A549 (cell line): ENCODE measurements around the gene DNMT3B. TPM values are rescaled to one million over a fixed set of nuclear protein-coding genes. Genes with fewer than 3 reads are reported as not detected.

Source experiments
- ATAC-seq, 2 experiments: fragments of 200-7000 bp in 1 of 2; fragments of >200 bp in 1 of 2; cut with Nextera tagmentation in 1 of 2; cut with Tn5 transposase in 1 of 2; 3 replicates each; pipeline versions ENCODE4 v1.8.0 to v1.9.1; 2018 to 2020; ENCODE audit warnings: mild to moderate bottlenecking in 1 of 2, moderate library complexity in 1 of 2
- CTCF ChIA-PET: fragments of 300-600 bp; sonication (Branson Sonifier 250); formaldehyde crosslinking; extraction: SDS; loops from one replicate; lab custom pipeline; 2021; ENCODE audit warnings: antibody characterized with exemption, inconsistent platforms; lab: Yijun Ruan, JAX
- POLR2A ChIA-PET: fragments of 350-600 bp; formaldehyde crosslinking; extraction: SDS; loops from one replicate; lab custom pipeline; 2021; ENCODE audit warnings: antibody characterized with exemption, inconsistent platforms; lab: Yijun Ruan, JAX
- DNase-seq, 2 experiments: peaks; one replicate each; pipeline versions ENCODE4 v3.0.0 to v3.0.0-alpha.2; 2011 to 2016; ENCODE audit warnings: low read depth in 1 of 2, low spot score in 1 of 2
- FAIRE-seq: peaks from 2 replicates; lab custom pipeline; 2011; peaks lifted over from hg19 to GRCh38; lab: Jason Lieb, UNC
- H3K27ac ChIP-seq, 2 experiments: fragments of >200 bp; sonication (Bioruptor Twin); formaldehyde crosslinking; 3 replicates each; pipeline ENCODE4 v1.5.1; 2016 to 2017
- H3K4me1 ChIP-seq: fragments of >200 bp; sonication (Bioruptor Twin); formaldehyde crosslinking; 3 replicates; pipeline ENCODE4 v1.6.1; 2016
- H3K4me2 ChIP-seq: fragments of >200 bp; sonication (Bioruptor Twin); formaldehyde crosslinking; 3 replicates; pipeline ENCODE4 v1.6.1; 2016
- H3K4me3 ChIP-seq: fragments of >200 bp; sonication (Bioruptor Twin); formaldehyde crosslinking; 3 replicates; pipeline ENCODE4 v1.5.1; 2016
- H3K9me3 ChIP-seq: fragments of >200 bp; sonication (Bioruptor Twin); formaldehyde crosslinking; 3 replicates; pipeline ENCODE4 v1.6.1; 2016
- BHLHE40 ChIP-seq: IDR thresholded peaks from 2 replicates; pipeline ENCODE4 v1.6.1; 2012; ENCODE audit warnings: low read depth, low read length, inconsistent platforms
- CBX2 ChIP-seq: fragments of 200-600 bp; sonication (generic); IDR thresholded peaks from 2 replicates; pipeline ENCODE4 v1.6.1; 2016; ENCODE audit warnings: low read depth, mild to moderate bottlenecking, borderline replicate concordance
- CHD4 ChIP-seq: fragments of 200-600 bp; sonication (generic); IDR thresholded peaks from 2 replicates; pipeline ENCODE4 v1.6.1; 2016; ENCODE audit warnings: antibody characterized with exemption, mild to moderate bottlenecking, borderline replicate concordance
- EHF ChIP-seq: fragments of 250-450 bp; sonication (Bioruptor Pico); IDR thresholded peaks from 2 replicates; pipeline ENCODE4 v1.5.0; 2020; ENCODE audit warnings: mild to moderate bottlenecking
- ESRRA ChIP-seq: fragments of 150-350 bp; IDR thresholded peaks from 2 replicates; pipeline ENCODE4 v1.6.1; 2014; ENCODE audit warnings: mild to moderate bottlenecking, low read length, borderline replicate concordance
- FOSL2 ChIP-seq, 2 experiments: fragments of 450-650 bp in 1 of 2; fragments of >200 bp in 1 of 2; sonication (Bioruptor Twin) in 1 of 2; formaldehyde crosslinking; IDR thresholded peaks; 2 replicates each; pipeline versions ENCODE4 v1.5.0 to v1.6.1; 2016 to 2020; ENCODE audit warnings: mild to moderate bottlenecking in 1 of 2, moderate library complexity in 1 of 2
- FOXS1 ChIP-seq: fragments of 250-450 bp; sonication (Bioruptor Pico); IDR thresholded peaks from 2 replicates; pipeline ENCODE4 v1.5.0; 2020; ENCODE audit warnings: mild to moderate bottlenecking, moderate library complexity
- GATA3 ChIP-seq: IDR thresholded peaks from 2 replicates; pipeline ENCODE4 v1.6.1; 2012; ENCODE audit warnings: borderline replicate concordance
- HDAC2 ChIP-seq: fragments of 200-600 bp; sonication (generic); IDR thresholded peaks from 2 replicates; pipeline ENCODE4 v1.6.1; 2016
- HOXB5 ChIP-seq: fragments of 250-450 bp; sonication (Bioruptor Pico); IDR thresholded peaks from 2 replicates; pipeline ENCODE4 v1.5.0; 2020; ENCODE audit warnings: mild to moderate bottlenecking, moderate library complexity
- JUN ChIP-seq, 2 experiments: fragments of >200 bp; sonication (Bioruptor Twin); formaldehyde crosslinking; IDR thresholded peaks; 2 replicates in 1 of 2; 3 replicates in 1 of 2; pipeline ENCODE4 v1.6.1; 2016 to 2017
- JUNB ChIP-seq: fragments of >200 bp; sonication (Bioruptor Twin); formaldehyde crosslinking; IDR thresholded peaks from 2 replicates; pipeline ENCODE4 v1.6.1; 2016
- KDM5A ChIP-seq: fragments of 200-600 bp; sonication (generic); IDR thresholded peaks from 2 replicates; pipeline ENCODE4 v1.6.1; 2016; ENCODE audit warnings: antibody characterized with exemption, mild to moderate bottlenecking
- MAFK ChIP-seq: fragments of 450-650 bp; IDR thresholded peaks from 2 replicates; pipeline ENCODE4 v1.6.1; 2014; ENCODE audit not compliant: partially characterized antibody
- MAZ ChIP-seq: fragments of 150-350 bp; IDR thresholded peaks from 2 replicates; pipeline ENCODE4 v1.6.1; 2014; ENCODE audit warnings: antibody characterized with exemption, low read depth, low read length, borderline replicate concordance
- NFE2L2 ChIP-seq: fragments of 150-350 bp; conservative IDR thresholded peaks from 2 replicates; pipeline ENCODE4 v1.6.1; 2014; ENCODE audit warnings: low read length
- PHF8 ChIP-seq: fragments of 200-600 bp; sonication (generic); IDR thresholded peaks from 2 replicates; pipeline ENCODE4 v1.6.1; 2016; ENCODE audit warnings: low read depth, mild to moderate bottlenecking, antibody characterized with exemption, moderate library complexity, borderline replicate concordance
- RAD21 ChIP-seq, 2 experiments: fragments of >200 bp in 1 of 2; sonication (Bioruptor Twin) in 1 of 2; formaldehyde crosslinking in 1 of 2; IDR thresholded peaks in 1 of 2; conservative IDR thresholded peaks in 1 of 2; 2 replicates in 1 of 2; 3 replicates in 1 of 2; pipeline ENCODE4 v1.6.1; 2012 to 2018; ENCODE audit warnings: inconsistent platforms in 1 of 2
- RFX5 ChIP-seq: fragments of 450-650 bp; IDR thresholded peaks from 2 replicates; pipeline ENCODE4 v1.7.1; 2014; ENCODE audit warnings: antibody characterized with exemption, mild to moderate bottlenecking, moderate library complexity
- SMC3 ChIP-seq: fragments of >200 bp; sonication (Bioruptor Twin); formaldehyde crosslinking; IDR thresholded peaks from 3 replicates; pipeline ENCODE4 v1.6.1; 2018; ENCODE audit warnings: inconsistent platforms
- TP53 ChIP-seq: fragments of 250-450 bp; sonication (Bioruptor Pico); IDR thresholded peaks from 2 replicates; pipeline ENCODE4 v1.5.0; 2021; ENCODE audit warnings: mild to moderate bottlenecking, moderate library complexity
- ZC3H11A ChIP-seq: fragments of 450-650 bp; IDR thresholded peaks from 2 replicates; pipeline ENCODE4 v1.6.1; 2014; ENCODE audit warnings: antibody characterized with exemption, mild to moderate bottlenecking
- ZFP36 ChIP-seq: fragments of 450-650 bp; IDR thresholded peaks from 2 replicates; pipeline ENCODE4 v1.6.1; 2014; ENCODE audit warnings: borderline replicate concordance; ENCODE audit not compliant: partially characterized antibody
- ZNF302 ChIP-seq: fragments of 250-450 bp; sonication (Bioruptor Pico); IDR thresholded peaks from 2 replicates; pipeline ENCODE4 v1.9.0; 2021; ENCODE audit warnings: inconsistent platforms, mild to moderate bottlenecking, moderate library complexity
- ZSCAN20 ChIP-seq: fragments of 250-450 bp; sonication (Bioruptor Pico); IDR thresholded peaks from 2 replicates; pipeline ENCODE4 v1.8.0; 2022; ENCODE audit warnings: mild to moderate bottlenecking, moderate library complexity
- WGBS: methylation state at CpG from one replicate; pipeline ENCODE4 v1.1.6; 2017; ENCODE audit errors: missing lambda C conversion rate; 5-methylcytosine and 5-hydroxymethylcytosine counted together
- polyA plus RNA-seq, 4 experiments: library from polyadenylated mRNA; depleted of rRNA in 3 of 4; stranded (reverse); fragments of >200 nt; fragmentation: RNase III in 1 of 4; extraction: RNeasy Plus Mini Kit Qiagen cat#74134 plus additional on column Dnase treatment in 1 of 4; gene quantifications; 2 replicates in 3 of 4; 3 replicates in 1 of 4; pipeline ENCODE4 v1.2.3, GENCODE V29; 2011 to 2017
- TF ChIP-seq, protein P1 (sequence below): fragments of >200 bp; sonication (Bioruptor Twin); formaldehyde crosslinking; IDR thresholded peaks from 3 replicates; pipeline ENCODE4 v1.5.1; 2016
- TF ChIP-seq, protein P2 (sequence below): IDR thresholded peaks from 2 replicates; pipeline ENCODE4 v1.6.1; 2012
- TF ChIP-seq, protein P3 (sequence below): fragments of 250-450 bp; sonication (Bioruptor Pico); IDR thresholded peaks from 2 replicates; pipeline ENCODE4 v1.5.0; 2020; ENCODE audit warnings: low read depth, mild to moderate bottlenecking, moderate library complexity
- TF ChIP-seq, protein P4 (sequence below): fragments of 450-650 bp; IDR thresholded peaks from 2 replicates; pipeline ENCODE4 v1.6.1; 2014; ENCODE audit warnings: antibody characterized with exemption

DNMT3B gene
- polyA plus RNA-seq, 2 of the 4 experiments (the other 2 are of a cell fraction): 5.2 to 11.3 TPM

DNA sequence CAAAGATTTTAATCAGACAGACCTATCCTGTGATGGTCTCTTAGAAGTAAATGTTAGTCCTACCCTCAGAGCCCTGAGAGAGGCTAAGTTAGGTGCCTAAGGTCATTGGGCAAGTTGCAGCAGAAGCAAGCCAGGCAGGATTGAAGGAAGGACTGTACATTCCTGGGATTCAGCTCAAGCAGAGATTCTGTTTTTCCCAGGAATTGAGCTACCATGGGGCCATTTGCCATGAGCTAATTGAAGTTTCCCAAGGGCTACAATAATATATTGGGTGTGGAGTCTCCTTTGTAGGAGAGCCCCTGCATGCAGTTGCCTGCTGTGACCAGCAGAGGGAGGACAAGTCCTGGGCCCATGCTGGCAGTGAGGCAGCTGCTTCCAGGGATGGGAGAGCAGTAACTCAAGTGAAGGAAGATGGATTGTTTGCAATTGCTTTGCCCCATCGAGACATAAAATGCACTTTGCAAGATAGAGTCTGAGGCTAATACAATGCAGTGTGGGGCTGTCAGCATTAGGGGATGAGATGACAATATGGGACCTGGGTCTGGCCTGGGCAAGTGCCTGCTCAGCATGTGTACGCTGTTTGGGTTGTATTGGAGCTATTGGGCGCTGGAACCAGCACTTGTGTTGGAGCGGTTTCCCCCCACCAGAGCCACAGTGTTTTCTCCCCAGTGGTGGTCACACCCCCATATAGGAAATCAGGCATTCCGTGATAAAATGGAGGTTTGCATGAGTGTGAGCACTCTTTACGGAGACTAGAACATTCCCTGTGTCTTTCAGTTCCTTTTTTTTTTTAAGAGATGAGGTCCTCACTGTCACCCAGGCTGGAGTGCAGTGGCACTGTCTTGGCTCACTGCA lies 27.9 kb downstream of the DNMT3B start:
- 44% methylated on average over 6 of the region's 6 CpGs for whole genome bisulfite sequencing
- Histone ChIP-seq H3K4me2 (no peak overlapping the region), H3K4me3 (no peak overlapping the region), H3K4me1 (no peaks in the 10 kb centered on the region), H3K27ac (no peak overlapping the region), H3K9me3 (no peaks in the 10 kb centered on the region)
- peak; percentile 96 for ATAC-seq
- peak; percentile 71 to 92 for DNase-seq
- ChIA-PET CTCF (interaction anchor here (0.5 to 6.5 kb wide), 52 partner anchors 12 to 1341 kb away, joined by 3 to 82 read pairs (median 4); partner anchors contain the start of gene C20orf203), POLR2A (interaction anchor here (0.7 kb wide), 1 partner anchor 29 kb away, joined by 8 read pairs; the partner anchor contains the start of gene MAPRE1)
- no peak for TF ChIP-seq EHF (CRISPR knock-in tag)
- TF ChIP-seq, protein P1, sequence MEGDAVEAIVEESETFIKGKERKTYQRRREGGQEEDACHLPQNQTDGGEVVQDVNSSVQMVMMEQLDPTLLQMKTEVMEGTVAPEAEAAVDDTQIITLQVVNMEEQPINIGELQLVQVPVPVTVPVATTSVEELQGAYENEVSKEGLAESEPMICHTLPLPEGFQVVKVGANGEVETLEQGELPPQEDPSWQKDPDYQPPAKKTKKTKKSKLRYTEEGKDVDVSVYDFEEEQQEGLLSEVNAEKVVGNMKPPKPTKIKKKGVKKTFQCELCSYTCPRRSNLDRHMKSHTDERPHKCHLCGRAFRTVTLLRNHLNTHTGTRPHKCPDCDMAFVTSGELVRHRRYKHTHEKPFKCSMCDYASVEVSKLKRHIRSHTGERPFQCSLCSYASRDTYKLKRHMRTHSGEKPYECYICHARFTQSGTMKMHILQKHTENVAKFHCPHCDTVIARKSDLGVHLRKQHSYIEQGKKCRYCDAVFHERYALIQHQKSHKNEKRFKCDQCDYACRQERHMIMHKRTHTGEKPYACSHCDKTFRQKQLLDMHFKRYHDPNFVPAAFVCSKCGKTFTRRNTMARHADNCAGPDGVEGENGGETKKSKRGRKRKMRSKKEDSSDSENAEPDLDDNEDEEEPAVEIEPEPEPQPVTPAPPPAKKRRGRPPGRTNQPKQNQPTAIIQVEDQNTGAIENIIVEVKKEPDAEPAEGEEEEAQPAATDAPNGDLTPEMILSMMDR: peak; percentile 82
- TF ChIP-seq MAFK: peak; percentile 10
- TF ChIP-seq RAD21 (conservative IDR thresholded peaks at IDR 0.05 in 1 of 2, IDR thresholded peaks at IDR 0.05 in 1 of 2): peak; percentile 66 to 83
- peak; percentile 66 for TF ChIP-seq SMC3
- FAIRE-seq: no peak

DNA sequence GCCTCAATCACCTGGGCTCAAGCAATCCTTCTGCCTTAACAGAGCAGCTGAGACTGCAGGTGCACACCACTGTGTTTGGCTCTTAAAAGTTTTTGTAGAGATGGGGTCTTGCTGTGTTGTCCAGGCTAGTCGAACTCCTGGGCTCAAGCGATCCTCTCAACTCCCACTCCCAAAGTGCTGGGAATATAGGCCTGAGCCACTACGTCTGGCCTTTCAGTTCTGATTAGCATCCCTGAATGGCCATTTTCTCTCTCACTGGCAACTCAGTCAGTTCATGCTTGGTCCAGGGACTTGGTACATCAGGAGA lies 28.5 kb downstream of the DNMT3B start:
- no peak overlapping the region for H3K4me3 ChIP-seq
- DNase-seq (no peak), FAIRE-seq (no peak), ATAC-seq (no peak)
- TF ChIP-seq ZC3H11A (no peak), KDM5A (no peak), BHLHE40 (no peak), RFX5 (no peak), ZFP36 (no peak), CHD4 (no peak), ZNF302 (CRISPR knock-in tag) (no peak), GATA3 (no peak)
- ChIA-PET CTCF (interaction anchor here (0.5 to 6.5 kb wide), 37 partner anchors 11 to 1340 kb away, joined by 3 to 82 read pairs (median 5); partner anchors contain the start of gene C20orf203), POLR2A (no interaction called here)
- no peak overlapping the region for H3K27ac ChIP-seq
- no peaks in the 10 kb centered on the region for H3K9me3 ChIP-seq
- H3K4me2 ChIP-seq: no peak overlapping the region
- 69% methylated on average over 3 of the region's 3 CpGs for WGBS
- H3K4me1 ChIP-seq: no peaks in the 10 kb centered on the region

DNA sequence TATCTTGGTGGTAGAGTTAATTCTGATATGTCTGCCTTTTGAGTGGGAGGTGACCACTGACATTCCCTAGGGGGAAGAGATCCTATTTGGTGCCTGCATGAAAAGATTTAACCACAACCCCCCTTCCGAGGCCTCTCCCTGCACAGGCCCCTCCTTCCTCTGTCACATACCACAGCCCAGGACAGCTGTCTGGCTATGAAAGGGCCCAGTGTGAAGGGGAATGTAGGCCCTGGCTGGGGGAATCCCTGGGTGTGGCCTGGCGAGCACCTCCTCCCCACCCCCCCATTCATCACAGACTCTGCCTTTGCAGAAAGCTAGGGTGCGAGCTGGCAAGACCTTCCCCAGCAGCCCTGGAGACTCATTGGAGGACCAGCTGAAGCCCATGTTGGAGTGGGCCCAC lies 30.1 kb downstream of the DNMT3B start:
- ATAC-seq (no peak), FAIRE-seq (no peak), DNase-seq (no peak)
- Histone ChIP-seq H3K4me2 (no peak overlapping the region), H3K4me3 (no peak overlapping the region), H3K9me3 (no peaks in the 10 kb centered on the region), H3K4me1 (no peaks in the 10 kb centered on the region), H3K27ac (no peak overlapping the region)
- TF ChIP-seq, protein P2, sequence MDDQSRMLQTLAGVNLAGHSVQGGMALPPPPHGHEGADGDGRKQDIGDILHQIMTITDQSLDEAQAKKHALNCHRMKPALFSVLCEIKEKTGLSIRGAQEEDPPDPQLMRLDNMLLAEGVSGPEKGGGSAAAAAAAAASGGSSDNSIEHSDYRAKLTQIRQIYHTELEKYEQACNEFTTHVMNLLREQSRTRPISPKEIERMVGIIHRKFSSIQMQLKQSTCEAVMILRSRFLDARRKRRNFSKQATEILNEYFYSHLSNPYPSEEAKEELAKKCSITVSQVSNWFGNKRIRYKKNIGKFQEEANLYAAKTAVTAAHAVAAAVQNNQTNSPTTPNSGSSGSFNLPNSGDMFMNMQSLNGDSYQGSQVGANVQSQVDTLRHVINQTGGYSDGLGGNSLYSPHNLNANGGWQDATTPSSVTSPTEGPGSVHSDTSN: no peak
- TF ChIP-seq ESRRA (no peak), SMC3 (no peak), JUN (IDR thresholded peaks at IDR 0.05) (no peak), RAD21 (conservative IDR thresholded peaks at IDR 0.05 in 1 of 2, IDR thresholded peaks at IDR 0.05 in 1 of 2) (no peak), CBX2 (no peak), KDM5A (no peak), JUNB (no peak), TP53 (CRISPR knock-in tag) (no peak), NFE2L2 (no peak), ZSCAN20 (no peak), FOXS1 (CRISPR knock-in tag) (no peak), HOXB5 (CRISPR knock-in tag) (no peak), MAZ (no peak), PHF8 (no peak), FOSL2 (IDR thresholded peaks at IDR 0.05) (no peak), FOSL2 (CRISPR knock-in tag; IDR thresholded peaks at IDR 0.05) (no peak), HDAC2 (no peak)
- TF ChIP-seq, protein P3, sequence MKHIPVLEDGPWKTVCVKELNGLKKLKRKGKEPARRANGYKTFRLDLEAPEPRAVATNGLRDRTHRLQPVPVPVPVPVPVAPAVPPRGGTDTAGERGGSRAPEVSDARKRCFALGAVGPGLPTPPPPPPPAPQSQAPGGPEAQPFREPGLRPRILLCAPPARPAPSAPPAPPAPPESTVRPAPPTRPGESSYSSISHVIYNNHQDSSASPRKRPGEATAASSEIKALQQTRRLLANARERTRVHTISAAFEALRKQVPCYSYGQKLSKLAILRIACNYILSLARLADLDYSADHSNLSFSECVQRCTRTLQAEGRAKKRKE (CRISPR knock-in tag): no peak
- TF ChIP-seq, protein P4, sequence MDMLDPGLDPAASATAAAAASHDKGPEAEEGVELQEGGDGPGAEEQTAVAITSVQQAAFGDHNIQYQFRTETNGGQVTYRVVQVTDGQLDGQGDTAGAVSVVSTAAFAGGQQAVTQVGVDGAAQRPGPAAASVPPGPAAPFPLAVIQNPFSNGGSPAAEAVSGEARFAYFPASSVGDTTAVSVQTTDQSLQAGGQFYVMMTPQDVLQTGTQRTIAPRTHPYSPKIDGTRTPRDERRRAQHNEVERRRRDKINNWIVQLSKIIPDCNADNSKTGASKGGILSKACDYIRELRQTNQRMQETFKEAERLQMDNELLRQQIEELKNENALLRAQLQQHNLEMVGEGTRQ: no peak
- WGBS: 90% methylated on average over 3 of the region's 3 CpGs
- ChIA-PET POLR2A (no interaction called here), CTCF (interaction anchor here (0.7 to 6.5 kb wide), 7 partner anchors 11 to 660 kb away, joined by 3 to 82 read pairs (median 3); partner anchors contain the start of gene C20orf203)
